DMS153 treated with DMSO at 0.1 percent for 48 hours (cell line): ENCODE data around the gene SLC13A3.

Experiments
- DNase-seq: peaks from one replicate; lab custom pipeline; 2025; ENCODE audit not compliant: unreplicated experiment; lab: John Stamatoyannopoulos, UW

Gene SLC13A3

DNA sequence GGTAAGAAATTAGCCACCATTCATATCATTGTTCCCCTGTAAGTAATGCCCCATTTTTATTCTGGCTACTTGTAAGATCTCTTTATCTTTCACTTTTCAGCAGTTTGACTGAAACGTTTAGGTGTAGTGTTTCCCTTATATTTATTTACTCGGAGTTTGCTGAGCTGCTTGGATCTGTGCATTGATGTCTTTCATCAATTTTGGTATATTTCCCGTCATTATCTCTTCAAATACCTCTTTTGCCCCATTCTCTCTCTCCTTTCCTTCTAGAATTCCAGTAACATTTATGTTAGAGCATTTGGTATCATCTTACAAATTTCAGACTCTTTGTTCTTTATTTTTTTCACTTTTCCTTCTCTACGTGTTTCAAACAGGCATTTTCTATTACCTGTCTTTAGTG, 9.2 kb upstream of the SLC13A3 start:
- no peak for DNase-seq

DNA sequence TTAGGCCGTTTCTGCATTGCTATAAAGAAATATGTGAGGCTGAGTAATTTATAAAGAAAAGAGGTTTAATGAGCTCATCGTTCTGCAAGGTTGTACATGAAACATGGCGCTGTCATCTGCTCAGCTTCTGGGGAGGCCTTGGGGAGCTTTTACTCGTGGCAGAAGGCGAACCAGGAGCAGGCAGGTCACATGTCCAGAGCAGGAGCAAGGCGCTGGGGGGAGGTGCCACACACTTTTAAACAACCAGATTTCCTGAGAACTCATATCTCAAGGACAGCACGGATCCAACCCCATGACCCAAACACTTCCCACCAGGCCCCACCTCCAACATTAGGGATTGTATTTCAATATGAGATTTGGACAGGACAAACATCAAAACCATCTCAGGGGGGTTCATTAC, 6.4 kb upstream of the SLC13A3 start:
- DNase-seq: no peak

DNA sequence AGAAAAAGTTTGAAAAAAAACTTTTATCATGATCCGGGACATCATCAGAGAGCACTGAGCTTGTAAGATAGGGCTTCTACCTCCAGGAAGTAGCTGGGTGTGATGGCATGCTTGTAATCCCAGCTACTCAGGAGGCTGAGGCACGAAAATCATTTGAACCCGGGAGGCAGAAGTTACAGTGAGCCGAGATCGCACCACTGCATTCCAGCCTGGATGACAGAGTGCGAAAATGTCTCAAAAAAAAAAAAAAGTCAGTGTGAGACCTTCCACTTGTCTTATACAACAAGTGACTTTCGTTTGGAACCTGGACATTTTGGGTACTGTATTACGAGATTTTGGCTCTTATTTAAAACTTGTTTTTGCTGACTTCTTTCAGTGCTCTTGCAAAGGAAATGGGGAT, 5.9 kb upstream of the SLC13A3 start:
- no peak for DNase-seq

DNA sequence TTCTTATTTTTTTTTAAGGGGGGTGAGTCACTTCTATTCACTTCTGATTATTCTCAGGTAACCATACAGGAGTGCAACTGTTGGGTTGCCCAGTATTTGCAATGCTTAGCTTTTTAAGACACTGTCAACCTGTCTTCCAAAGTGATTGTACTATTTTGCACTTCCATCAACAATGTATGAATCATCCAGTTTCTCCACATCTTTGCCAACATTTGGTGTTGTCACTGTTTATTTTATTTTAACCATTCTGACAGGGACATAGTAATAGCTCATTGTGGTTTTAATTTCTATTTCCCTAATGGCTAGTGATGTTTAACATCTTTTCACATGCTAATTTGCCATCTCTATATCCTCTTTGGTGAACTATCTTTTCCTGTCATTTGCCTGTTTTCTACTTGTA, 1.4 kb upstream of the SLC13A3 start:
- DNase-seq: no peak

DNA sequence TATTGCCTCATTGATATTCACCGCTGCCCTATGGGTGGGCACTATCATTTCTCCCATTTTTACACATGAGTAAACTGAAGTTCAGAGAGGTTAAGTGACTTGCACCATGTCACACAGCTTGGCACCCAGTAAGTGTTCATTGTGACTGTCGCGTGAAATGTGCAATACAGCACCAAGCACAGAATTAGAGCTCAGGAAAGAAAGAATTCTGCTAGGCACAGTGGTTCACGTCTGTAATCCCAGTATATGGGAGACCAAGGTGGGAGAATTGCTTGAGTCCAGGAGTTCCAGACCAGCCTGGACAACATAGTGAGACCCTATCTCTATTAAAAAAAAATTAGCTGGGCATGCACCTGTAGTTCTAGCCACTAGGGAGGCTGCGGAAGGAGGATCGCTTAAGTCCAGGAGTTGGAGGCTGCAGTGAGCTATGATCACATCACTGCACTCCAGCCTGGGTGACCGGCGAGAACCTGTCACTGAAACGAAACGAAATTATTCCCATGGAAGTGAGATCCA, 626 bp downstream of the SLC13A3 start:
- no peak for DNase-seq

DNA sequence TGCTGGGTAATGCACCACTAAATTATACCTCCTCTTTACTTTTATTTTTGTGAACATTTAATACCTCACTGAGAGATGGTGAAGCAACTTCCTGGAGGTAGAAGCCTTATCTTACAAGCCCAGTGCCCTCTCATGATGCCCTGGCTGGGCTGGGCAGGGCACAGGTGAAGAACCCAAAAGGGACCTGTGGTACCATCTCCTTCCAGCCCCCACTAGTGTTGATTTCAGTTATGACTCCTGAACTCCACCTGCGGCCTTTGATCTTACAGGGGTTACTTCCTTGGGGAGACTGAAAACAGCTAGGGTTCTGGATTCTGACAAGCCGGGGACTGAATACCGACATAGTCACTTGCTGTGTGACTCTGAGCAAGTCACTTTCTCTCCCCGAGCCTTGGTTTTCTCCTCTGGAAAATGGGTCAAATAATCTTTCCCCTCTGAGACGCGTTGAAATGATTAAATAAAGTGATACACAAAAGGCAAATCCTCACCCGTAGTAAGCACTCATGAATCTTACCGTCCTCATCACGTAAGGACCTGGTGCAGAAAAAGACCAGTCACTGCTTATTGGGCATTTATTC, 1.2 kb downstream of the SLC13A3 start:
- no peak for DNase-seq

DNA sequence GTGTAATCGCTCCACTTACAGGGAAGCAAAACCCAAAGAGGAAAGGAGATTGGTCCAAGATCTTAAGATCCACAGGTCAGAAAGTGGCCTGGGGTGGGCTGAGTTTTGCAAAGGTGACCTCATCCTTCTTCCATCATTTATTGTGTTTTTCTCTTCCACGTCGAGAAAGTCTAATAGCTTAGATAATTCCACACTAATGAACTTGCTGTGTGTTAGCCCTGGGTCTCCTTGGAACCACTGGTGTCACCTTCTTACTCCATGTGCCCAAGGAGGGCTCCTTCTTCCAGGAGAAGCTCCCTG, 1.7 kb downstream of the SLC13A3 start:
- no peak for DNase-seq

DNA sequence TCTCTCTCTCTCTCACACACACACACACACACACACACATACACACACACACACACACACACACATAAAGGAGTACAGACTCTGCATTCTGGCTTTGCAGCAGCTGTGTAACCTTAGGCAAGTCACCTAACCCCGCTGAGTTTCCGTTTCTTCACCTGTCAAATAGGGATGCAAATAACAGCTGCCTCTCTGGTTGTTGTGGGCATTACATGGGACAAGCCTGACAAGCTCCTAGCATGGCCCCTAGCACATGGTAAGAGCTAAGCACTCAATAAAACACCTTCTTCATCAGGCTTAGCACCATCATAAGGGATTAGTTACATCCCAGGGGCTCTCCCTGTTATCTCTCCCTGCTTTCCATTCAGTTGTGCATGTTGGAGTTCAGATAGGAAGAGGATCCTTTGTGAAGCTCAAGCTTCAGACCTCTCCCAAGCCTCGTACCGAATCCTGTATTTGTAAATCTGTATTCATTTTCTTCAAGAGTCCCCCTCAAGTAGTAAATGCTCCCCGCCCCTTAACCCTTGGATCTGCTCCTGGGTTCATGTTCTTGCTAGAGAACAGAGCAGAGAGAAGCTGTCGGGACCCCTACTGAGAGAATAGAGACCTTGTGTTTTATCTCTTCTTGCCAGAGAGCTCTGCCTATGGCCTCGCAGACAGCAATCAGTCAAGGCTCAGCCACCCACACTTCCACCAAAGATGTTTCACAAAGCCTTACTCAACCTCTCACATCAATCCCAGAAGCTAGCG, 2.2 kb downstream of the SLC13A3 start:
- DNase-seq: no peak

DNA sequence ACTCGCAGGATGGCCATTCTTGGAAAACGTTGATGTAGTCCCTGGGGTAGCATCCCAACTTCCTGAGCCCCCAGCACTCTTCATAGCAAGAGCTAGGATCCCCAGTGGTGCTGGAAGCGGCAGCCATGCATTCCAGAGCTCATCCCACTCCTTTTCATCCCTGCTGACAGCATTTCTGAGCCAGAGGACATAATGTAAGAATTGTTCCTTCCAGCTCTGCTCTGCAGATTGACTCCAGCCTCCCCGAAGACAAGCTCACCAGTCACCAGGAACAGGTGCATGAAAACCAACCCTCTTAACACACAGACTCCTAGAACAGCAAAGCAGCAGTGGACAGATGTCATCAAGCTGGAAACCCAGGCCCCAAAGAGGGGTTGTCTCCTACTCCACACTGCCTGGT, 3.8 kb downstream of the SLC13A3 start:
- no peak for DNase-seq

DNA sequence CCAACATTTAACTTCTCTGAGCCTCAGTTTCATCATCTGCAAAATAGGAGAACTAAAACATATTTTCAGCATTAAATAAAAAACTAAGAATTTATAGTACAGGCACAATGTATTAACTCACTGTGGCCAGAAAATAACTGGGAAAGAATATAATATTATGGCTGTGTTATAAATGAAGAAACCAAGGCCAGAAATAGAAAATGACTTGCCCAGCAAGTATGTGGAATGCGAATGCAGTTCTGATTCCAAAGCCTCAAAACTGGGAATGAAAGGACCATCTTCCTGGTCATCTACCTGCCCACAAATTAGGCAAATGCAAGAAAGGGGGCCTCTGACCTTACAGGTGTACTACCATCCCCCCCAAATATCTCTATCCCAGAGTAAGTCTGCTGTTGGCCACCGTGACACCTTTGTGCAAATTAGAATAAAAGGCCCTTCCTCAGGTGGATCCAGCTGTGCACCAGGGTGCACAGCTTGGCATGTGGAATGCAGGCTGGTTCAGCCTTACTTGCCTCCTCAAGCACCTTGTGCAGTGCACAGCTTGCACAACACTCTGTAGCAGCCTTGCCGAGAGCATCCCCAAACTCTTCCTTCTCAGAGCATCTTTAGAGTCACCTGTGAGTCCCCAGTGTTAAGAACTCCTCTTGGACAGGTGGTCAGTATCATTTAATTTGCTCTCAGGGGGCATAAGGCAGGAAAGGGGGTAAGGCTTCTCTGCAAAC, 4.4 kb downstream of the SLC13A3 start:
- DNase-seq: no peak

DNA sequence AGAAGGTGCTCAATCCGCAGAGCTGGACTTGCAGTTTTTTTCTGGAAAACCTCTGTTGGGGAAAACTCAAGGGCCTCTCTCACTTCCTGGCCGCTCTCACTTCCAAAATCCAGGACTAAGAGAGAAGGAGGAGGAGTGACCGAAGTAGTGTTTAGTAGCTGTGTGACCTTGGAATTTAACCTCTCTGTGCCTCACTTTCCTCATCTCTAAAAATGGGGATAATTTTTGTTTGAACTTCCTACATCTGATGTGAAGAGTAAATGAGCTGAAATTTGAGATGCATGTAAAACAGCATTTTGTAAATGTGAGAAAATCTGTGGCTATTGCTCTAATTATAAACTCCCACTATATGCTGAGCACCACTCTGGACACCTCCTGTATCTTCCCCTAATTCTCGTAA, 5.1 kb downstream of the SLC13A3 start:
- no peak for DNase-seq

DNA sequence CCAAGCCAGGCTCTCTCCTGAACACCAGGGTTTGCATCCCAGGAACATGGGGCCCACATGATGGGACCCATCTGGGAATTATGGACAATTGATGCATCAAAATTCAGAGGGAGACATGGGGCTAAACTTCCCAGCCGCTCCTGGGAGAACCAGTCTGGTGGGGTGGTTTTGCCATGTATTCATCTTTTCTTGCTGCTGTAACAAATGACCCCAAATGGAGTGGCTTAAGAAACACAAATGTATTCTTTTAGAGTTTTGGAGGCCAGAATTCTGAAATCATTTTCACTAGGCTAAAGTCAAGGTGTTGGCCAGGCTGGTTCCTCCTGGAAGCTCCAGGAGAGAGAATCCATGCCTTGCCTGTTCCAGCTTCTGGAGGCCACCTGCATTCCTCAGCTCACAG, 6.5 kb downstream of the SLC13A3 start:
- DNase-seq: no peak

DNA sequence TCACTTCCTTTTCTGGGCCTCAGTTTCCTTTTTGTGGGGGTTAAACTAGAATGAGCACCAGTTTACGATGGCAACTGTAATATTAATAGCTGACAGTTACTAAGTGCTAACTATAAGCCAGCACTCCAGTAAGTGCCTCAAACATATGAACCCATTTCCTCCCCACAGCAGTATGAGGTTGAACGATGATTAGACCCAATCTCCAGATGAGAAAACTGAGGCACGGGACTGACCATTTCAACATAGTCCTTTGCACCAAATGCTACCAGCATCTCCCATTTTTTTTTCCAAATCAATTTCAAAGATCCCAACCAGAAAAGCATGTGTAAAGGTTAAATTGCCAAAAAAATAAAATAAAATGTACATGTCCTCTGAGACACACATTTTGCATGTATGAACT, 7.1 kb downstream of the SLC13A3 start:
- no peak for DNase-seq

DNA sequence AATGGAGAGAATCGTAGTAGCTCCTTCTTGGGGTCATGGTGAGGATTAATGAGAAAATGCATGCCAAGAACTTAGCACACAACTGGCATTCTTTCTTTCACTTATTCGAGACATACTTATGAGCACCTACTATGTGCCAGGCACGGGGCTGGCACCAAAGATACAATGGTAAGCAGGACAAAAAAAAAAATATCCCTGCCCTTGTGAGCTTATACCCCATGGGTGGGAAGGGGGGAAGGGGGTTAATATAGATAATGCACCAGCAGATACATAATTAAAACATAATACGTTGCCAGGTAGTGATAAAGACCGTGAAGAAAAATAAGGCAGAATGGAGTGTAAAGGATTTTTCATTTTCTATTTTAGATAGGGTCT, 8.3 kb downstream of the SLC13A3 start:
- DNase-seq: no peak

DNA sequence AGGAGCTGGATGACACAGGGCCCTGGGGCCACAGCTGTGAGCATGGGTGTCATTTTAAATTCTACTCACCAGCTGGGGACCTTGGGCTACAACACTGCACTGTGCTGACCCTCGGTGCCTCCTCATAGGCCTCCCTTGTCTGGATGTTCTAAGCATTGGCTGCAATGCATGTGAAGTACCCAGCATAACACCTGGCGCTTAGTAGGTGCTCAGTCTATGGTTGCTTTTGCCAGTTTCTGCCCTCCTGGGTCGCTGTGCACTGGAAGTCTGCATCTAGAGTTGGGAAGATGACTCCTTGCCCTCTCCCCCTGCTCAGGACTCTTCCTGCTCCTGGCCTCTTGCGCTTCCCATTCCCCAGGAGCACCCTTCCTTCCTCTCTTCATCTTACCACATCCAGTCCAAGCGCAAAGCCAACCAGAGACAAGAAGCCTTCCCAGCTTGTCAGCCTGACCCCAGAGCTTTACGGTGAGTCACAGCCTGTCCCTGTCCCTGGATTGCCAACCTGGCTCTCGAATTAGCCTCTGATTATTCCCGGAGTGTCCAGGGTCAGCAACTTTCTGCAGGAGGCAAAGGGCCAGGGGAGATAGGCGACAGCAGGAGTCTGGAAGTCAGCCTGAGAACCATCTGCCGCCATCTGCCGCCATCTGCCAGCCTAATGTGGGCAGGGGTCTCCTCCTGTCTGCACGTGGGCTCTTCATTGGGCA, 8.8 kb downstream of the SLC13A3 start:
- DNase-seq: no peak

DNA sequence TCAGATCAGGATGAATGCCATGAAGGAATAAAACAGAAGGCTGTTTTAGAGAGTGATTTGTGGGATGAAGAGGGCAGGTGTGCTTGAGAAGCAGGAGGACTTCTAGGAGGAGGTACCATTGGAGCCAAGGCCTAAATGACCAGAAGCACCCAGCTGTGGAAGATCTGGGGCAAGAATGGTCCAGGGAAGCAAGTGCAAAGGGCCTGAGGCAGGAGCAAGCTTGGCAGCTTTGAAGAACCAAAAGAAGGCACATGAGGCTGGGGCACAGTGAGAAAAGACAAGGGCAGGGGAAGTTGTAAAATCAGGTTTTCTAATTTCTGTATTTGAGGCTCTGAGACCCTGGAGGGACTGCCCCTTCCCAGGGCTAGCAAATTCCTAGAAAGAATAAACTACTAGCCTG, 9.8 kb downstream of the SLC13A3 start:
- DNase-seq: no peak

DNA sequence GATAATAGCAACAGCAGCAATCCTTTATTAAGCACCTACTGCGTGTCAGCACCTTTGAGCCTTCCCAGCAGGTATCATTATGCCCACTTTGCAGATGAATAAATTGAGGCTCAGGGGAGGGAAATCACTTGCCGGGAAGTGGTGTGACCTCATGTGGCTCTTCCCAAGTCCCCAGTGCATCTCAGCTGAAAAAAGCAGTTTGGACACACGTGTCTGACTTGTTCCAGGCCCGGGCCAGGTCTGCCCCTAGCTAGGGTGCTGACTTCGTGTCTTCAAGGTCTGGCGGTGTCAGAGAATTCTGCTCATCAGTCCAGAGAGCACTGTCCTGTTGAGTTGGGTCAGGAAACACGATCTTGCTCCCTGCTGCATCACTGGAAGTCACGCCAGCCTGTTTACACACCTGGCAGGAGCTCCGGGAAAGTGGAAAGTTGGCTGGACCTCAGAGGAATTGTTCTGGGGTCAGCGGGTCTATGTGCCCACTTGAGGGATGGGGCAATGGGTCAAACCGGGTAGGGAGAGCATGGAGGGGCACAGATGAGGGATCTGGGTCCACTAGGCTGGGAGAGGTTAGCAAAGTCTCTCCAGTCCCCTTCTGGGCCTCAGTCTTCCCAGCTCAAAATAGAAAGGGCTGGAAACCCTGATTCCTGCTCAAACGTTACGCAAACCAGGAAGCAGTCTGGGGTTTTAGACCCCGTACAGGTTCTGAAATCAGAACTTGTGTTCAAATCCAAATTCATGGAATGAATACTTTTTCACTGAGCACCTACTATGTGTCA, 10.5 kb downstream of the SLC13A3 start:
- no peak for DNase-seq

DNA sequence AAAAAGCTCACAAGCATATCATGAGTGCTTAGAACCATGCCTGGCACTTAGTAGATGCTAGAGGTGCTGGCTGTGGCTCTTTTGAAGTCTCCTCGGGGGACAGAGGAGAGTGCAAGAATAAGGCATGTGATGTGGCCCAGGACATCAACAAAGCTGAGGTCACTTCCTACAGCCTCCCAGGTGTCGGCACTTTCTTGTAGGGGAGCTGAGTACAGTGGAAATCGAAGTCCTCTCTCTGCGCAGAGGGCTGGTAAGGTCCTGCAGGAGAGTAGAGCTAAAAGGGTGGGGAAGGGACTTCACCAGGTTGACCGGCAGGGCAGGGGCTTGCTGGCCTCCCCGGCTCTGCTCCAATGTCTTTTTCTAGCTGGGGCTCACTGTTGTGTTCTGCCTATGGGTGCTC, 11.2 kb downstream of the SLC13A3 start:
- DNase-seq: no peak

DNA sequence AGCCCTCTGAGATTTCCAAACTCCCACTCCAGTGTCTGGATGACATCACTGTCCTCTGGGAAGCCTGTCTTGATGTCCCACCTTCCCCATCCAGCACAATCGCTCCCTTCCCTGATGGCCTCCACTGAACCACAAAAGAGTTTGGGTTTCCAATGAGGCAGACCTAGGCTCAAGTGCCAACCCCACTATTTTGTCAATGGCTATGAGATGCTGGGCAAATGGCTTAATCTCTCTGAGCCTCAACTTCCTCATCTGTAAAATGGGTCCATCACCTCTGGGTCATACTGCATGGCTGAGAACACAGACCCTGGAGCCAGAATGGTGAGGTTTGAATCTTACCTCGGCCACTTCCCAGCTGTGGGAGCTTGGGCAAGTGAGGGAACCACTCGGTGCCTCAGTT, 11.7 kb downstream of the SLC13A3 start:
- no peak for DNase-seq

DNA sequence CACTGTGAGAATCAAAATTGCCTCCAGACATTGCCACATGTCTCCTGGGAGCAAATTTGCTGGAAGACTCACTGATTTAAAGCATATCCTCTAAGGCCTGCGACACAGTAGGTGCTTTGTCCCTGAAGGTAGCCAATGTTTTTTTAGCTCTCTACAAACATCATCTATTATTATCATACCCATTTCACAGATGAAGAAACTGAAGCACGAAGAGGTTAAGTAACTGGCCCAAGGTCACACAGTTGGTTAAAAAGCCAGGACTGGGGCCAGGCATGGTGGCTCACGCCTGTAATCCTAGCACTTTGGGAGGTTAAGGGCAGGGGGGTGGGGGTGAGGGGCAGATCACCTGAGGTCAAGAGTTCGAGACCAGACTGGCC, 12.4 kb downstream of the SLC13A3 start:
- no peak for DNase-seq
